GM10266 (cell line): ENCODE data around the gene ELOVL6.

Source experiments
- DNase-seq: peaks from one replicate; pipeline ENCODE4 v3.0.0; 2012; ENCODE audit errors: extremely low spot score
- CTCF ChIP-seq: IDR thresholded peaks from 2 replicates; pipeline ENCODE4 v1.5.1; 2012; ENCODE audit warnings: mild to moderate bottlenecking, low read depth; ENCODE audit not compliant: control insufficient read depth, insufficient read depth; ENCODE audit errors: missing control alignments

ELOVL6 gene

GRCh38 chr4:110207233-110207632 lies 8.8 kb upstream of the ELOVL6 start:
- TF ChIP-seq CTCF: no peak
- no peak for DNase-seq

- no peak for DNase-seq
- TF ChIP-seq CTCF: no peak
These were observed 3.6 kb upstream of the ELOVL6 start for GRCh38 chr4:110202024-110202423.

GRCh38 chr4:110201502-110201901 lies 3.1 kb upstream of the ELOVL6 start:
- no peak for DNase-seq
- TF ChIP-seq CTCF: no peak

- TF ChIP-seq CTCF: no peak
- DNase-seq: no peak
These were observed 2.3 kb upstream of the ELOVL6 start for GRCh38 chr4:110200689-110201088.

- DNase-seq: no peak
- TF ChIP-seq CTCF: no peak
These were observed 373 bp downstream of the ELOVL6 start for GRCh38 chr4:110198049-110198434.

GRCh38 chr4:110197529-110198042 lies 829 bp downstream of the ELOVL6 start:
- DNase-seq: peak; percentile 66
- TF ChIP-seq CTCF: no peak

GRCh38 chr4:110196871-110197528 lies 1.4 kb downstream of the ELOVL6 start:
- TF ChIP-seq CTCF: no peak
- peak; percentile 71 for DNase-seq
